ENCODE data around the gene FAM240B.

Gene FAM240B

DNA sequence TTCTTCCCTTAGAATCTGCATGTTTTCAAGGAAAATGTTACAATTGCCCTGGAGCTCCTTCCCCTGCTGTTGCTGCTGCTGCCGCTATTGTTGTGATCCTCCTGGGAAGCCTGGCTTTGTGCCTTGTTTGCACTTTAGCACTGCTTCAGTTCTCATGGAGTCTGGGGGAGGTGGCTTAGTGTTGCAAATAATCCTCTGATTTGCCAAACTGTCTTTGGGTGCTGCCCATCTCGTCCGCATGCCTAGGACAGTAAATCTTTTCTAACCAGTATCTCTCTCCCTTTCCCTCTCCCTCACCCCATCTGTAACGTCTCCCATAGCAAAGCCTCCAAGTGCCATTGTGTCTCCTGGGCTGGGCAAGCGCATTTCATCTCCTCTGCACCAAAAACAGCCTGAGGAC, 30.3 kb downstream of the FAM240B start:
- TF ChIP-seq POLR2A (IDR thresholded peaks at IDR 0.05; ENCODE audit: low read depth, low read length): no peak
- DNase-seq (ENCODE audit: insufficient read length, low spot score) (no peak), FAIRE-seq (no peak)

DNA sequence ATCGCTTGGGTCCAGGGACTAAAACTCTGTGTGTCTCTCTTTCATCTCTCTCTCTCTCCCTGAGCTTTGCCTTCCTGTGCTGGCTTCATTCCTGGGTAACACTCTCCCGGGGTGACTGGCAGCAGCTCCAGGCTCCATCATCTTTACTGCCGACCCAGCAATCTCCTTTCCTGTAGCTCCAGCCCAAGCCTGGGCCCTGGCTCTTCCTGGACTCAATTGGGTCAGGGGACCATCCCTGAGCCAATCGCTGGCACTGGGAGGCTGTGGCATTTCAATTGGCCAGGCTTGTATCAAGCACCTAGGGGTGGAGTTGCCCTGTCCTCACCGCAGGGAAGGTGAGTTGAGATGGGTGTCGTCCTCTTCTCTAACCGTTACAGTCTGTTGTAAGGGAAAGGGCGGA, 31.9 kb downstream of the FAM240B start:
- FAIRE-seq (no peak), DNase-seq (ENCODE audit: insufficient read length, low spot score) (no peak)
- TF ChIP-seq POLR2A (IDR thresholded peaks at IDR 0.05; ENCODE audit: low read depth, low read length): no peak

- no peak for FAIRE-seq
- no peak for TF ChIP-seq POLR2A (IDR thresholded peaks at IDR 0.05; ENCODE audit: low read depth, low read length)
- DNase-seq (ENCODE audit: insufficient read length, low spot score): no peak
Observed at GRCh38 chr9:38687389-38687842, 32.5 kb downstream of the FAM240B start.

DNA sequence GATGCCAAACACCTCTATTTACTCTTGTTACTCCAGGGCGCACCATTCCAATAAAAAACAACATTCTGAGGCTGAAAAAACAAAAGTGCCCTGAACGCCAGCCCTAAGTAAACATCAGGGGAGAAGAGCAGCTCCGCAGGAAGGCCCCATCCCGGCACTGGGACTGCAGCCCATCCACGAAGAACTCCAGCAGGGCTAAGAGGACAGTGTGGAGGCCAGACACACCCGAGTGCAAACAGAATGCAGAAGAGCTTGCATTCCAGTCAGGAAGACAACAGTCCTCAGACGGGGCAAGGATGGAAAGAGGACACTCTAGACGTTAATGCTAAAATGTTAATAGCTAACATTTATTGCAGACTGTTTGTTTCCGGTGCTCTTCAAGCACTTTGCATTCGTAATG, 33.0 kb downstream of the FAM240B start:
- no peak for TF ChIP-seq POLR2A (IDR thresholded peaks at IDR 0.05; ENCODE audit: low read depth, low read length)
- no peak for FAIRE-seq
- no peak for DNase-seq (ENCODE audit: insufficient read length, low spot score)

DNA sequence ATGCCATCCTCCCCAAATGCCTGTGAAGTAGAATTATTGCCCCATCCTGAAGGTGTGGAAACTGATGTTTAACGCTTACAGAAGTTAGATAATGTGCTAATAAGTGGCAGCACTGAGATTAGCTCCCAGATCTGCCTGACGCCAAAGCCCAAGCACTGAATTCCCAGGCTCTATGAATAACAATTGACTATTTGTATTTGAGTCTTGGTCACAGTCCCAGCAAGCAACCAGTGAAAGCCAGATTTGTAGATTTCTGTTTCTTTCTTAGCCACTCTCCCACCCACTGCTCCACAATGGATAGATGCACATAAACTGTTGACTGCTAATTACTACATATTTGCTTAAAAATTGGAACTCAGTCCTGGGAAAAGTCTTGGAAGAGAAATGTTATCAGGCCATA, 34.4 kb downstream of the FAM240B start:
- DNase-seq (ENCODE audit: insufficient read length, low spot score) (no peak), FAIRE-seq (no peak)
- TF ChIP-seq POLR2A (IDR thresholded peaks at IDR 0.05; ENCODE audit: low read depth, low read length): no peak

DNA sequence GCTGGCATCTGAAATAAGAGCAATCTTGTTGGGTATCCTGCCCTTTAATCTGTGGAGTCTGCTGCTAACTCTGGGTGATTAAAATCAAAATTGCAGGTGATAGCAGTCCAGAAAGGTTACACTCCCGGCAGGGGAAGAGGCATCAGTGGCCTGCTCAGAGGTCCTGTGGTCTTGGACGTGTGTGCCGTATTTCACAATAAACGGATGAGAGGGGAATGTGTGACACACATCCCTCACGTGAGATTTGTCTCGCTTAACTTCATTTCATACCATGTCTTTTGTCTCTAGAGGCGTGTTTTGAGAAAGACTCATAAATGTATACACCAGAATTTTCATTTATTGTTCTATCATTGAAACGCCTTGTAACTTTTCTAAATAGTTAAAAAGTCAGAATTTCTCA, 36.6 kb downstream of the FAM240B start:
- no peak for TF ChIP-seq POLR2A (IDR thresholded peaks at IDR 0.05; ENCODE audit: low read depth, low read length)
- FAIRE-seq (no peak), DNase-seq (ENCODE audit: insufficient read length, low spot score) (no peak)

DNA sequence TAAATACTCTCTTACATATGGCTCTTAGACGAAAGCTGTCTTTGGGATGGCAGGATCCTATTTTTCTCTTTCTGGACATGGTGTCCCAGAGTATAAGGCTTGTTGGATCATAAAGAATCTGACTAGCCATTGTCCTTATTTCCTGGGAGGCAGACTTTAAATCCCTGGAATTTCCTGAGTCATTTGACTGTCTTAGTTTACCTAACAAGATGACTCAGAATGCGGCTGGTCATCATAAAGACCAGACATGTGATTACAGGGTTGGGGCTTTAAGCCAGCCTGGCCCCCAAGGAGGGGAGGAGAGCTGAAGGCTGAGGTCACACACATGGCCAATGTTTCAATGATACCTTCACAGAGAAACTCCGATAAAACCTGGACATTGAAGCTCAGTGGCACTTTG, 37.2 kb downstream of the FAM240B start:
- peak; percentile 42 for DNase-seq (ENCODE audit: insufficient read length, low spot score)
- FAIRE-seq: no peak

GRCh38 chr9:38681747-38682227, 38.1 kb downstream of the FAM240B start:
- TF ChIP-seq POLR2A (IDR thresholded peaks at IDR 0.05; ENCODE audit: low read depth, low read length): no peak
- FAIRE-seq (no peak), DNase-seq (ENCODE audit: insufficient read length, low spot score) (no peak)

More for the DNA sequence above, 37.2 kb downstream of the FAM240B start:
- no peak for TF ChIP-seq POLR2A (IDR thresholded peaks at IDR 0.05; ENCODE audit: low read depth, low read length)

DNA sequence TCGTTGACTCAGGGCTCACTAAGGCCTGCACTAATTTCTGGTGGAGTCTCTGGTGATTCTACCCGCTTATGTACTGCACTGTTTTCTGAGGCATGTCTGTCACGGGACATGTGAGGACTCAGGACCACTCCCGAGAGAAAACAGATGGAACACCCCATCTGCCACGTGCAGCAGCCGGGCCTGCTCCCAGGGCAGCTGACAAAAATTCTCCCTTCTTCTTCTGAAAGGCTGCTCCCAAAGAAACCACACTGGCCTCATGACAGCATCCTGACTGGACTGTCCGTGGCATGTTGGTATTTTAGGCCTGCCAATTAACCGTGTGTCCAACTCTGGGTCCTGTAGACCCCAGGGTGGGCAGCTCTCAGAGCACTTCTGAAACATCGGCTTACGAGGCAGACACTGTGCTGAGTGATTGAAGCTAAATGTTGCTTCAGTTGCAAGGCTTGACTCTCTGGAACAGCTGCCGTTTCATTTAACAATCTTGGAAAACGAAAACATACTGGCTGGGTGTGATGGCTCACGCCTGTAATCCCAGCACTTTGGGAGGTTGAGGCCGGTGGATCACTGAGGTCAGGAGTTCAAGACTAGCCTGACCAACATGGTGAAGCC, 39.0 kb downstream of the FAM240B start:
- TF ChIP-seq POLR2A (IDR thresholded peaks at IDR 0.05; ENCODE audit: low read depth, low read length): no peak
- no peak for FAIRE-seq
- DNase-seq (ENCODE audit: insufficient read length, low spot score): no peak

GRCh38 chr9:38677660-38678303, 42.2 kb downstream of the FAM240B start:
- no peak for TF ChIP-seq POLR2A (IDR thresholded peaks at IDR 0.05; ENCODE audit: low read depth, low read length)
- no peak for DNase-seq (ENCODE audit: insufficient read length, low spot score)
- no peak for FAIRE-seq

GRCh38 chr9:38675831-38676230, 44.1 kb downstream of the FAM240B start:
- no peak for TF ChIP-seq POLR2A (IDR thresholded peaks at IDR 0.05; ENCODE audit: low read depth, low read length)
- DNase-seq (ENCODE audit: insufficient read length, low spot score) (no peak), FAIRE-seq (no peak)

- DNase-seq (ENCODE audit: insufficient read length, low spot score) (no peak), FAIRE-seq (no peak)
- TF ChIP-seq POLR2A (IDR thresholded peaks at IDR 0.05; ENCODE audit: low read depth, low read length): no peak
Observed at GRCh38 chr9:38675211-38675610, 44.7 kb downstream of the FAM240B start.

GRCh38 chr9:38673399-38674193, 46.3 kb downstream of the FAM240B start:
- FAIRE-seq: no peak
- TF ChIP-seq POLR2A (IDR thresholded peaks at IDR 0.05; ENCODE audit: low read depth, low read length): no peak
- no peak for DNase-seq (ENCODE audit: insufficient read length, low spot score)

DNA sequence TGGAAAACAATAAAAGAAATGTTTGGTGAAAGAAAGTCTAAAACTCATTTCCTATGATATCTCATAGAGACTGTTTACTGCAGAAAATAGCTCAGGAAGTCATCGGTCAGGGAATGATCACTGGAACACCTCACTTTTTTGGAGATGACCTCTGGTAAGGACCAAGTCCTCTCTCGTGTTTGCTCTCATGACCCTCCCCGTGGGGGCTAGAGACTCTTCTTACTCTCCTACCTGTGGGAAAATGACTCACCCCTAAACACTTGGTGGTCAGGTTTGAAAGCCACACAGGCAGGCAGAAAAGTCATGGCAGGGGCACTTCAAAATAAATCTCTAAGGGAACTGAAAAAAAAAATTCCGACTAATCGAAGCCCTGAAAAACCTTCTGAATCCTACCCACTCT, 48.2 kb downstream of the FAM240B start:
- DNase-seq (ENCODE audit: insufficient read length, low spot score) (no peak), FAIRE-seq (no peak)
- no peak for TF ChIP-seq POLR2A (IDR thresholded peaks at IDR 0.05; ENCODE audit: low read depth, low read length)
